HepG2 (cell line): Measurements from ENCODE around the gene ESYT1. TPM values are rescaled to one million over a fixed set of nuclear protein-coding genes. Genes with fewer than 3 reads are reported as not detected.

Experiments used
- CCDC6 ChIP-seq: sonication (generic); formaldehyde crosslinking; IDR thresholded peaks from 2 replicates; pipeline ENCODE4 v1.8.1; 2022; ENCODE audit warnings: mild to moderate bottlenecking, missing genetic modification reagents, moderate library complexity
- GABPB1 ChIP-seq: IDR thresholded peaks from 2 replicates; pipeline ENCODE4 v1.6.1; 2016; ENCODE audit warnings: mild to moderate bottlenecking, missing genetic modification reagents, moderate library complexity, missing compliant biosample characterization
- GLI4 ChIP-seq: sonication (generic); formaldehyde crosslinking; IDR thresholded peaks from 2 replicates; pipeline ENCODE4 v1.5.1; 2020; ENCODE audit warnings: missing genetic modification reagents, mild to moderate bottlenecking, moderate library complexity, borderline replicate concordance
- JUNB ChIP-seq: sonication (generic); formaldehyde crosslinking; IDR thresholded peaks from 2 replicates; pipeline ENCODE4 v1.8.0; 2022; ENCODE audit warnings: missing genetic modification reagents, mild to moderate bottlenecking, borderline replicate concordance
- MEF2D ChIP-seq: sonication (generic); formaldehyde crosslinking; IDR thresholded peaks from 2 replicates; pipeline ENCODE4 v1.5.1; 2020; ENCODE audit warnings: mild to moderate bottlenecking, missing genetic modification reagents
- NCOA5 ChIP-seq: sonication (generic); formaldehyde crosslinking; IDR thresholded peaks from 2 replicates; pipeline ENCODE4 v1.4.0; 2020; ENCODE audit warnings: missing genetic modification reagents
- PCBP1 ChIP-seq: fragments of 200-400 bp; formaldehyde crosslinking; IDR thresholded peaks from 2 replicates; pipeline ENCODE4 v1.6.1; 2017; ENCODE audit warnings: mild to moderate bottlenecking, low read depth, low read length, borderline replicate concordance
- PRMT3 ChIP-seq: sonication (generic); formaldehyde crosslinking; IDR thresholded peaks from 2 replicates; pipeline ENCODE4 v1.8.1; 2022; ENCODE audit warnings: low read depth, mild to moderate bottlenecking, moderate library complexity, missing genetic modification reagents, borderline replicate concordance
- TBX3 ChIP-seq: fragments of 450-650 bp; IDR thresholded peaks from 2 replicates; pipeline ENCODE4 v1.6.1; 2017; ENCODE audit warnings: antibody characterized with exemption, mild to moderate bottlenecking, inconsistent platforms, borderline replicate concordance
- TFDP2 ChIP-seq: sonication (generic); formaldehyde crosslinking; IDR thresholded peaks from 2 replicates; pipeline ENCODE4 v1.4.0; 2020; ENCODE audit warnings: missing genetic modification reagents
- ZBTB37 ChIP-seq: sonication (generic); formaldehyde crosslinking; IDR thresholded peaks from 2 replicates; pipeline ENCODE4 v1.4.0; 2020; ENCODE audit warnings: mild to moderate bottlenecking, missing genetic modification reagents
- ZBTB49 ChIP-seq: sonication (generic); formaldehyde crosslinking; IDR thresholded peaks from 2 replicates; pipeline ENCODE4 v1.4.0; 2020; ENCODE audit warnings: missing genetic modification reagents, borderline replicate concordance
- ZFP90 ChIP-seq: sonication (generic); formaldehyde crosslinking; IDR thresholded peaks from 2 replicates; pipeline ENCODE4 v1.8.0; 2022; ENCODE audit warnings: missing genetic modification reagents, mild to moderate bottlenecking, inconsistent platforms, borderline replicate concordance
- ZNF546 ChIP-seq: sonication (generic); formaldehyde crosslinking; conservative IDR thresholded peaks from 2 replicates; pipeline ENCODE4 v1.8.1; 2023; ENCODE audit warnings: mild to moderate bottlenecking, missing genetic modification reagents
- ZNF557 ChIP-seq: sonication (generic); formaldehyde crosslinking; IDR thresholded peaks from 2 replicates; pipeline ENCODE4 v1.4.0; 2020; ENCODE audit warnings: missing genetic modification reagents
- ZNF616 ChIP-seq: sonication (generic); formaldehyde crosslinking; IDR thresholded peaks from 2 replicates; pipeline ENCODE4 v1.5.0; 2020; ENCODE audit warnings: low read depth, mild to moderate bottlenecking, missing genetic modification reagents
- ZNF724P ChIP-seq: sonication (generic); formaldehyde crosslinking; IDR thresholded peaks from 2 replicates; pipeline ENCODE4 v1.8.0; 2022; ENCODE audit warnings: missing genetic modification reagents, borderline replicate concordance
- polyA plus RNA-seq, 8 experiments: library from polyadenylated mRNA; depleted of rRNA in 3 of 8; stranded (reverse) in 7 of 8; unstranded in 1 of 8; fragments of >200 nt; fragmentation: Illumina TruSeq in 4 of 8; extraction: Trizol in 4 of 8; gene quantifications; 2 replicates each; pipeline versions ENCODE4 v1.2.1 to v1.2.3, GENCODE V29; 2011 to 2016; ENCODE audit warnings: low read depth in 4 of 8, missing spikeins in 1 of 8, mixed read lengths in 1 of 8; ENCODE audit not compliant: insufficient read depth in 1 of 8
- total RNA-seq, 5 experiments: library from RNA; depleted of rRNA; stranded (reverse); fragments of >200 nt; fragmentation: Illumina TruSeq; extraction: Trizol; gene quantifications; 2 replicates each; pipeline ENCODE4 v1.2.3, GENCODE V29; 2016; ENCODE audit warnings: low read depth in 1 of 5
- TF ChIP-seq, protein P1 (sequence below): sonication (generic); formaldehyde crosslinking; conservative IDR thresholded peaks from 2 replicates; pipeline ENCODE4 v1.4.0; 2020; ENCODE audit warnings: missing genetic modification reagents
- TF ChIP-seq, protein P2 (sequence below): sonication (generic); formaldehyde crosslinking; IDR thresholded peaks from 2 replicates; pipeline ENCODE4 v1.4.0; 2020; ENCODE audit warnings: mild to moderate bottlenecking, missing genetic modification reagents

Gene ESYT1
- total and polyA plus RNA-seq, 2 of the 13 experiments (the other 11 are each of a cell fraction or from before 2014, with no cell fraction given), result 66.9 to 71.0 TPM

DNA sequence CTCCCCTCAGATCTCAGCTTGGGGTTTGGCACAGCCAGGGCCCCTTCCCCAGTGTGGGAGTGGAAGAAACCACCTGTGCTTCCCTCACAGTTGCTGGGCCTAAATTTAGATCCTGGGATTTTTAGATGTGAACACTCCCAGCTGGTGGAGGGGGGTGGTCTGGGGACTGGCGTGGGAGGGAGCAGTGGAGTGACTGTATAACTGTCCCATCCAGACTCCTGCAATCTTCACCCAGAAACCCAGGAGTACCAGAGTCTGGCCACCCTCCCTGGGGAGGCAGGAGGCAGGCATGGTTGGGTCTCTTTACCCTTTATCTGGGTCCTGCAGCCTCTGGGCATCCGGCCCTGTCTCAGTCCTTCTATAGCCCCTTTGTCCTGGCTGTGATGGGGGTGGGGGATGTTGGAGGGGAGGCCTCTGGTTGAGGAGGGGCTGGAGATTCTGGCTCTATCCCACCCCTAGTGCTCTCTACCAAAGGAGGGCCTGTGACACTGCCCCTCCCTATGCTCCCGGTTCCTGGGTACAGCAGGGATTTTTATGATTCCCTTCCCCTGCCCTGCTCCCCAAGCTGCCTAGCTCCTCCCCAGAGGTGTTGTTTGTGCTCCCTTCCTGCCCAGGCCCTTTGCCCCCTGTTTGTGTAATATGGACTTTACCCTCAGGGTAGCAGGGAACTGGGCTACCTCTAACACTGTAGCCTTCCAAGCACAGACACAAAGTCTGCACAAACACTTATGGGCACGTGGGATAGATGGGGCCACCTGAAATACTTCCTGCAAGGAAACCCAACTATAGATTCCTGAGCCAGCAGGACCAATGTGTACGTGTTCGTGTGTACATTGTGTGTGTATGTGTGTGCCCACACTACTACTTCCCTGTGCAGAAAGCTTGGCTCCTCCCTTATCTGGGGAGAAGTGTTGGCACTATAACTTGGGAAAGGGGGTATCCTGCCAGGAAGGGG, 46.4 kb upstream of the ESYT1 start (continued):
- TF ChIP-seq ZBTB37, result no peak
- TF ChIP-seq PRMT3 (CRISPR knock-in tag), result peak; percentile 74; the same call in 1 of the 2 replicates
- TF ChIP-seq TBX3, result peak; percentile 89
- TF ChIP-seq PCBP1, result no peak
- TF ChIP-seq JUNB (CRISPR knock-in tag), result peak; percentile 83; the same call in 1 of the 2 replicates
- TF ChIP-seq ZFP90 (CRISPR knock-in tag), result peak; percentile 68
- TF ChIP-seq ZNF724P (CRISPR knock-in tag), result no peak; the same call in 1 of the 2 replicates
- peak; percentile 89 for TF ChIP-seq ZNF557 (CRISPR knock-in tag)
- TF ChIP-seq TFDP2 (CRISPR knock-in tag), result peak; percentile 70
- TF ChIP-seq GLI4 (CRISPR knock-in tag), result no peak
- TF ChIP-seq ZNF546 (CRISPR knock-in tag), result no peak
- TF ChIP-seq, protein P1, sequence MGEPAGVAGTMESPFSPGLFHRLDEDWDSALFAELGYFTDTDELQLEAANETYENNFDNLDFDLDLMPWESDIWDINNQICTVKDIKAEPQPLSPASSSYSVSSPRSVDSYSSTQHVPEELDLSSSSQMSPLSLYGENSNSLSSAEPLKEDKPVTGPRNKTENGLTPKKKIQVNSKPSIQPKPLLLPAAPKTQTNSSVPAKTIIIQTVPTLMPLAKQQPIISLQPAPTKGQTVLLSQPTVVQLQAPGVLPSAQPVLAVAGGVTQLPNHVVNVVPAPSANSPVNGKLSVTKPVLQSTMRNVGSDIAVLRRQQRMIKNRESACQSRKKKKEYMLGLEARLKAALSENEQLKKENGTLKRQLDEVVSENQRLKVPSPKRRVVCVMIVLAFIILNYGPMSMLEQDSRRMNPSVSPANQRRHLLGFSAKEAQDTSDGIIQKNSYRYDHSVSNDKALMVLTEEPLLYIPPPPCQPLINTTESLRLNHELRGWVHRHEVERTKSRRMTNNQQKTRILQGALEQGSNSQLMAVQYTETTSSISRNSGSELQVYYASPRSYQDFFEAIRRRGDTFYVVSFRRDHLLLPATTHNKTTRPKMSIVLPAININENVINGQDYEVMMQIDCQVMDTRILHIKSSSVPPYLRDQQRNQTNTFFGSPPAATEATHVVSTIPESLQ (CRISPR knock-in tag), result no peak; the same call in 1 of the 2 replicates
- TF ChIP-seq ZBTB49, result peak; percentile 66; the same call in 1 of the 2 replicates
- TF ChIP-seq MEF2D (CRISPR knock-in tag), result peak; percentile 97
- peak; percentile 71 for TF ChIP-seq GABPB1 (CRISPR knock-in tag)
- no peak for TF ChIP-seq NCOA5 (CRISPR knock-in tag)
- peak; percentile 92 for TF ChIP-seq CCDC6 (CRISPR knock-in tag)
- TF ChIP-seq ZNF616 (CRISPR knock-in tag), result peak; percentile 86
- TF ChIP-seq, protein P2, sequence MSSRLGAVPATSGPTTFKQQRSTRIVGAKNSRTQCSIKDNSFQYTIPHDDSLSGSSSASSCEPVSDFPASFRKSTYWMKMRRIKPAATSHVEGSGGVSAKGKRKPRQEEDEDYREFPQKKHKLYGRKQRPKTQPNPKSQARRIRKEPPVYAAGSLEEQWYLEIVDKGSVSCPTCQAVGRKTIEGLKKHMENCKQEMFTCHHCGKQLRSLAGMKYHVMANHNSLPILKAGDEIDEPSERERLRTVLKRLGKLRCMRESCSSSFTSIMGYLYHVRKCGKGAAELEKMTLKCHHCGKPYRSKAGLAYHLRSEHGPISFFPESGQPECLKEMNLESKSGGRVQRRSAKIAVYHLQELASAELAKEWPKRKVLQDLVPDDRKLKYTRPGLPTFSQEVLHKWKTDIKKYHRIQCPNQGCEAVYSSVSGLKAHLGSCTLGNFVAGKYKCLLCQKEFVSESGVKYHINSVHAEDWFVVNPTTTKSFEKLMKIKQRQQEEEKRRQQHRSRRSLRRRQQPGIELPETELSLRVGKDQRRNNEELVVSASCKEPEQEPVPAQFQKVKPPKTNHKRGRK (CRISPR knock-in tag), result no peak
